DOHH2 (cell line): Measurements from ENCODE around the gene CRYBA2.

ENCODE experiments used
- H3F3A ChIP-seq: fragments of 200-600 bp; sonication (generic), shearing (Covaris generic); 2 replicates; pipeline ENCODE4 v1.6.0; 2016; ENCODE audit warnings: antibody characterized with exemption, mild to moderate bottlenecking; ENCODE audit not compliant: control insufficient read depth, insufficient read depth
- H3K27ac ChIP-seq: fragments of 200-600 bp; sonication (generic); 2 replicates; pipeline ENCODE4 v1.5.1; 2014; ENCODE audit warnings: low read depth, mild to moderate bottlenecking, low read length, moderate library complexity
- H3K27me3 ChIP-seq: fragments of 200-600 bp; sonication (generic); 2 replicates; pipeline ENCODE4 v1.6.1; 2014; ENCODE audit warnings: mild to moderate bottlenecking, low read length, mixed read lengths; ENCODE audit not compliant: control insufficient read depth
- H3K36me3 ChIP-seq: fragments of 200-600 bp; sonication (generic); 2 replicates; pipeline ENCODE4 v1.6.1; 2014; ENCODE audit warnings: mild to moderate bottlenecking, low read length, moderate library complexity, mixed read lengths; ENCODE audit not compliant: control insufficient read depth
- H3K4me1 ChIP-seq: fragments of 200-600 bp; sonication (generic); 2 replicates; pipeline ENCODE4 v1.6.1; 2014; ENCODE audit warnings: mild to moderate bottlenecking, low read length, mixed read lengths; ENCODE audit not compliant: control insufficient read depth
- H3K4me2 ChIP-seq: fragments of 200-600 bp; sonication (generic); 2 replicates; pipeline ENCODE4 v1.6.0; 2014; ENCODE audit warnings: mild to moderate bottlenecking, low read length, moderate library complexity
- H3K4me3 ChIP-seq: fragments of 200-600 bp; sonication (generic); 2 replicates; pipeline ENCODE4 v1.5.1; 2014; ENCODE audit warnings: mild to moderate bottlenecking, low read length, mixed read lengths
- H3K79me2 ChIP-seq: fragments of 200-600 bp; sonication (generic); 2 replicates; pipeline ENCODE4 v1.6.1; 2014; ENCODE audit warnings: mild to moderate bottlenecking, low read length, mixed read lengths; ENCODE audit not compliant: control insufficient read depth
- H3K9me2 ChIP-seq: fragments of 200-600 bp; sonication (generic); replicated peaks from 2 replicates; pipeline ENCODE4 v1.6.1; 2014; ENCODE audit warnings: mild to moderate bottlenecking, low read length, mixed read lengths; ENCODE audit not compliant: control insufficient read depth
- H3K9me3 ChIP-seq: fragments of 200-600 bp; sonication (generic); 2 replicates; pipeline ENCODE4 v1.6.1; 2014; ENCODE audit warnings: antibody characterized with exemption, low read length, mixed read lengths; ENCODE audit not compliant: control insufficient read depth, insufficient read depth
- H4K20me1 ChIP-seq: fragments of 200-600 bp; sonication (generic); 2 replicates; pipeline ENCODE4 v1.6.0; 2014; ENCODE audit warnings: low read depth, mild to moderate bottlenecking, antibody characterized with exemption, low read length, moderate library complexity; ENCODE audit not compliant: control insufficient read depth, insufficient read depth
- CTCF ChIP-seq: fragments of 200-600 bp; sonication (generic); IDR thresholded peaks from one replicate; pipeline ENCODE4 v1.5.1; 2014; ENCODE audit warnings: antibody characterized with exemption, mild to moderate bottlenecking, low read depth, low read length; ENCODE audit not compliant: poor library complexity, severe bottlenecking
- EZH2phosphoT487 ChIP-seq: fragments of 200-600 bp; sonication (generic); IDR thresholded peaks from 2 replicates; pipeline ENCODE4 v1.6.1; 2017; ENCODE audit warnings: borderline replicate concordance, mild to moderate bottlenecking, antibody characterized with exemption, low read length, moderate library complexity, mixed read lengths

The CRYBA2 gene

DNA sequence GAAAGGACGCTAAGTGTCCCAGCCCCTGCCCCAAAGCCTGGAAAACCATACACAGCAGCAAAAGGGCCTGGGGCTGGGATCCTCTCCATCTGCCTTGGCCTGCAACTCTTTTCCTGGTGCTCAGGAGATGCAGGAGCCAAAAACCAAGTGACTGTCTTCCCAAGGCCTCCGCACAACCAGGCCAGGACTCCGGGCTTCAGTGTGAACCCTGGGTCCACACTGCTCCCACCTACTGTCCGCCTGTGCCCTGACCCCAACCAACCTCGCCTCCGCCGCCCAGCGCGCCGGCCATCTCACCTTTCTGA, 9.3 kb downstream of the CRYBA2 start:
- no peaks in the 10 kb centered on the region for H3K79me2 ChIP-seq
- peaks cover 22% of the 10 kb centered on the region for H3K4me1 ChIP-seq
- no peaks in the 10 kb centered on the region for H4K20me1 ChIP-seq
- no peak overlapping the region for H3K4me3 ChIP-seq
- H3K9me2 ChIP-seq = no peaks in the 10 kb centered on the region
- peaks cover 72% of the 10 kb centered on the region for H3K27me3 ChIP-seq
- no peak overlapping the region for H3K4me2 ChIP-seq
- no peaks in the 10 kb centered on the region for H3K9me3 ChIP-seq
- H3K36me3 ChIP-seq = no peaks in the 10 kb centered on the region
- TF ChIP-seq EZH2phosphoT487 (no peak), CTCF (no peak)
- no peaks in the 10 kb centered on the region for H3F3A ChIP-seq
- no peak overlapping the region for H3K27ac ChIP-seq

DNA sequence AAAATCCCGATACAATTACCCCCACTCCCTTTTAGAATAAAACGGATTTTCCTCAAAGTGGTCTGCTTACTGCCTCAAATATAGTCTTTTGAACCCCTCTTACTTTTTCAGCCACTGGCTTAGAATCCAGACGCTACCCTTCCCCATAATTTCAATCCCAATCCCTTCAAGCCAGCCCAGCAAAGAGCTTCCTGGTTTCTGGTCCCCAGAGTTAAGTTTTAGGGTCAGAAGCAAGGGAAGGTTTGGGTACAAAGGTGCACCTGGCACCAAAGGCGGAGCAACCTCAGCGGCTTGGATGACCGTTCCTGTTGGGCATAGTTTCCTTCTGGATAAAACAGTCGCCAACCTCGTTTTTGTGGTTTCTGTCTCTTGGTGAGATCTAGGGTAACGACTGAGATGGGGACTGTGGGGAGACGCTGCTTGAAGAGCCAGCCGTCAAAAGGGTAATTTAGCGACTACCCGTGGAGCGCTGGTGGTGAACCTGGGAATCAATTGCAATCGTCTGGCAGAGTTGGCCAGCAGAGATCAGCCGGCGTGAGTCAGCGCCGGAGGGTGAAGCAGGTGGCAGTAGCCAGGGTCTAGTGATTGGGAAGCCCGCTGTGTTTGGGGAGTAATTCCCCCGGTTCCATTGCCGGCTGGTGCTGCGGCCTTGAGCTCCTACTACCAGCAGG, 9.8 kb downstream of the CRYBA2 start:
- no peak for TF ChIP-seq CTCF
- H4K20me1 ChIP-seq = no peaks in the 10 kb centered on the region
- no peak overlapping the region for H3K27ac ChIP-seq
- no peaks in the 10 kb centered on the region for H3K36me3 ChIP-seq
- peaks cover 70% of the 10 kb centered on the region for H3K27me3 ChIP-seq
- H3K9me3 ChIP-seq = no peaks in the 10 kb centered on the region
- H3K4me3 ChIP-seq = no peak overlapping the region
- no peaks in the 10 kb centered on the region for H3K79me2 ChIP-seq
- H3F3A ChIP-seq = no peaks in the 10 kb centered on the region
- no peak overlapping the region for H3K4me2 ChIP-seq
- H3K9me2 ChIP-seq = no peaks in the 10 kb centered on the region
- H3K4me1 ChIP-seq = peaks cover 22% of the 10 kb centered on the region

DNA sequence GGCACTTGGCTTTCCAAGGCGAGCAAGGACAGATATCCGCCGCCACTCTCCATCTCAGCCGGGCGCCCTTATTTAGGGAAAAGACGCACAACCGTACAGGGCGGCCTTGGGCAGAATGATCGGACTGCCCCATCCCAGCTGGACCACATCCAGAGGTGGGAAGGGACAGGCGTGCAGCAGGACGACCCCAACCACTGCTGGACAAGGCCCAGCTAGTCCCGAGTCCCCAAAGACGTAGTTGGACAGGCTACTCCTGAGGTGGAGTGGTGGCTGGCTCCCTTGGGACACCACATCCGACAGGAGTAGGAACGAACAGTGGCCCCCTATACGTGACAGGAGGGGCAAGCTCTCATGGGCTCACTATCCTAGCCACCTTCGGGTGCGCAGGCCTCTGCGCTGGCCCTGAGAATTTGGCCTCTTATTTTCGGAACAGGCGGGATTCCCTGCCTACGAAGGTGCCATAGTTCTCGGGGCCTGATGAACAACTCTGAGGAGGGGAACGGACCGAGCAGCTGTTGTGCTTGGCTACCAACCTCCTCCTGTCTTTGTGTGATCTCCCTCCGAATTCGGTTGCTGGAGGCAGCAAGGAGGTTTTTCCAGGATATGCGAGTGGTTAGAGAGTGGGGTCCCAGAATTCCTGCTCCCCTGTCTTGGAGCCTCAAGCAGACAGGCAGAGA, 10.5 kb downstream of the CRYBA2 start:
- Histone ChIP-seq H3F3A (no peaks in the 10 kb centered on the region), H3K4me1 (peaks cover 22% of the 10 kb centered on the region), H3K79me2 (no peaks in the 10 kb centered on the region), H3K36me3 (no peaks in the 10 kb centered on the region), H3K27me3 (peaks cover 67% of the 10 kb centered on the region), H4K20me1 (no peaks in the 10 kb centered on the region), H3K27ac (no peak overlapping the region), H3K4me3 (no peak overlapping the region), H3K4me2 (no peak overlapping the region), H3K9me2 (no peaks in the 10 kb centered on the region), H3K9me3 (no peaks in the 10 kb centered on the region)
- no peak for TF ChIP-seq CTCF
- TF ChIP-seq EZH2phosphoT487 = no peak
